ENCODE data around the gene JPT1. TPM values are rescaled to one million over a fixed set of nuclear protein-coding genes. Genes with fewer than 3 reads are reported as not detected.
"Not testable (repeated sequence)": the region's sequence is repeated elsewhere in the genome, so short reads cannot be mapped to it uniquely, and the experiment has no call there.

Gene JPT1
- total RNA-seq, 1 donor from 2014 or later = 23.0 TPM

DNA sequence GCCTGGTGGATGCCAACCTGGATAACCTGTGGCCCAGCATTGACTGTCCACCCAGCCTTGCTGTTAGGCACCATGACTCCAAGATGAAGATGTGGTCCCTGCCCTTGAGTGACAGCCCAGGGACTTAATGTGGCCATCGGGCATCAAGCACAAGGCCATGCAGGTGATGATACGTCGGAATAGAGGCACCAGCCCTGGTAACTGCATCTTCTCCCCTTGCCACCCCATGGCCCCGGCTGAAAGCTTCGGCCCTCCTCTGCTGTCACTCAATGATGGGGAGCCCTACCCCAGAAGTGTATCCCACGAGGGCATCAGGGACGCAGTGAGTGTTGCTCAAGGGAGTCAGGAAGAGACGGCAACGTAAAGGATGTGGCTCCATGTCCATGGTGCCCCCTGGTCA lies 24.7 kb downstream of the JPT1 start:
- H3K27me3 ChIP-seq = no peaks in the 10 kb centered on the region
- no peak for DNase-seq (ENCODE audit: low spot score in 2 of 2)
- no peak overlapping the region for H3K4me3 ChIP-seq
- H3K27ac ChIP-seq = no peak overlapping the region
- H3K4me1 ChIP-seq = peaks cover 0 to 6% of the 10 kb centered on the region in 2 donors
- TF ChIP-seq, protein P1, sequence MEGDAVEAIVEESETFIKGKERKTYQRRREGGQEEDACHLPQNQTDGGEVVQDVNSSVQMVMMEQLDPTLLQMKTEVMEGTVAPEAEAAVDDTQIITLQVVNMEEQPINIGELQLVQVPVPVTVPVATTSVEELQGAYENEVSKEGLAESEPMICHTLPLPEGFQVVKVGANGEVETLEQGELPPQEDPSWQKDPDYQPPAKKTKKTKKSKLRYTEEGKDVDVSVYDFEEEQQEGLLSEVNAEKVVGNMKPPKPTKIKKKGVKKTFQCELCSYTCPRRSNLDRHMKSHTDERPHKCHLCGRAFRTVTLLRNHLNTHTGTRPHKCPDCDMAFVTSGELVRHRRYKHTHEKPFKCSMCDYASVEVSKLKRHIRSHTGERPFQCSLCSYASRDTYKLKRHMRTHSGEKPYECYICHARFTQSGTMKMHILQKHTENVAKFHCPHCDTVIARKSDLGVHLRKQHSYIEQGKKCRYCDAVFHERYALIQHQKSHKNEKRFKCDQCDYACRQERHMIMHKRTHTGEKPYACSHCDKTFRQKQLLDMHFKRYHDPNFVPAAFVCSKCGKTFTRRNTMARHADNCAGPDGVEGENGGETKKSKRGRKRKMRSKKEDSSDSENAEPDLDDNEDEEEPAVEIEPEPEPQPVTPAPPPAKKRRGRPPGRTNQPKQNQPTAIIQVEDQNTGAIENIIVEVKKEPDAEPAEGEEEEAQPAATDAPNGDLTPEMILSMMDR (IDR thresholded peaks at IDR 0.05) = no peak
- no peaks in the 10 kb centered on the region for H3K9me3 ChIP-seq
- H3K36me3 ChIP-seq = peaks cover 0 to 7% of the 10 kb centered on the region in 2 donors
- intact Hi-C loops (cut with DNase I) = no loop called here

DNA sequence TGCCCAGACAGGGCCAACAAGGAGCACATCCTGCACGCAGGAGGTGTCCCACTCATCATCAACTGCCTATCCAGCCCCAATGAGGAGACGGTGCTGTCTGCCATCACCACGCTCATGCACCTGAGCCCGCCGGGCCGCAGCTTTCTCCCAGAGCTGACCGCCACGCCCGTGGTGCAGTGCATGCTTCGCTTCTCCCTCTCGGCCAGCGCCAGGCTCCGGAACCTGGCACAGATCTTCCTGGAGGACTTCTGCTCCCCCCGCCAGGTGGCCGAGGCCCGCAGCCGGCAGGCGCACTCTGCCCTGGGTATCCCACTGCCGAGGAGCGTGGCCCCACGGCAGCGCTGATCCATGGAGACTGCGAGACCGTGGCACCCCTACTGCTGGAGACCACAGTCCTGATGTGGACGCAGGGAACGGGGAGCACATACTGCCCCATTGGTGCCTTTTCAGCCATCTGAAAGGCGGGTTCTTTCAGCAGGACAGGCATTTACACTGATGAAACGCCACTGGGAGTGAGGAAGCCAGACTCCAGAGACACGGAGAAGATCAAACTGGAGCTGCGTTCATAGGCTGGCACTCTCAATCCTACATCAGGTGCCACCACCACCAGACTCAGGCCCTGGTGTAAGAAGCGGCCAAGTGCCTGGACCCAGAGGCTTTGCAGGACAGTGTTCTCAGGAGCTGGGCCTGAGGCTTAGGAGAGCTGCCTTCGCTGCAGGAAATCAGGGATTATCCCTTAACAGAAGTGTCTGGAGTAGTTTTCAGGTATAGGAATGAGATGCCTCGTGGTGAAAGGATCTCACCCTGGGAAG lies 25.4 kb downstream of the JPT1 start:
- intact Hi-C loops (cut with DNase I) = no loop called here

DNA sequence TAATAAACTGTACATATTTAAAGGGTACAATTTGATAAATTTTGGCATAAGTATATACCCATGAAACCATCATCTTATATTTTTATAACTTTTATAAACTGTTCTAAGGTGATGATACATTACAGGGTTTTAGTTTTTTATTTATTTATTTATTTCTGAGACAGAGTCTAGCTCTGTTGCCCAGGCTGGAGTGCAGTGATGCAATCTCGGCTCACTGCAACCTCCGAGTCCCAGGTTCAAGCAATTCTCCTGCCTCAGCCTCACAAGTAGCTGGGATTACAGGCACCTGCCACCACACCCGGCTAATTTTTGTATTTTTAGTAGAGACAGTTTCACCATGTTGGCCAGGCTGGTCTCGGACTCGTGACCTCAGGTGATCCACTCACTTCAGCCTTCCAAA lies 26.4 kb downstream of the JPT1 start:
- DNase-seq (ENCODE audit: low spot score in 2 of 2); H3K27me3 ChIP-seq; H3K9me3 ChIP-seq; H3K27ac ChIP-seq; H3K4me3 ChIP-seq; H3K4me1 ChIP-seq; intact Hi-C loops (cut with DNase I); H3K36me3 ChIP-seq: not testable (repeated sequence)

More for the DNA sequence above, 25.4 kb downstream of the JPT1 start:
- Histone ChIP-seq H3K27me3 (no peaks in the 10 kb centered on the region), H3K36me3 (peaks cover 0 to 7% of the 10 kb centered on the region in 2 donors), H3K4me3 (no peak overlapping the region), H3K4me1 (peaks cover 0 to 6% of the 10 kb centered on the region in 2 donors), H3K9me3 (no peaks in the 10 kb centered on the region), H3K27ac (no peak overlapping the region)
- TF ChIP-seq, protein P1 (IDR thresholded peaks at IDR 0.05) = no peak
- DNase-seq (ENCODE audit: low spot score in 2 of 2) = no peak

DNA sequence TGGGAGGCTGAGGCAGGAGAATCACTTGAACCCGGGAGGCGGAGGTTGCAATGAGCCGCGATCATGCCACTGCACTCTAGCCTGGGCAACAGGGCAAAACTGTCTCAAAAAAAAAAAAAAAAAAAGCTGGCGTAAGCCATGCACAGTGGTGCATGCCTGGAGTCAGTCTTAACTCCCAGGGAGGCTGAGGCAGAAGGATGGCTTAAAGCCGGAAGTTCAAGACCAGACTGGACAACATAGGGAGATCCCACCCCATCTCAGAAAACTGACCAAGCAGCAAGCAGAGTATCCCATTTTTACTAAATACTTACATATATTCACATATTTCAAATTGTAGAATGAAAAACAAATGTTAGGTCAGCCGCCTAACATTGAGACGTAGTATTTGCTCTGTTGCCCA lies 27.4 kb downstream of the JPT1 start:
- Histone ChIP-seq H3K27me3 (no peaks in the 10 kb centered on the region), H3K9me3 (no peaks in the 10 kb centered on the region), H3K27ac (no peak overlapping the region), H3K36me3 (peaks cover 0 to 7% of the 10 kb centered on the region in 2 donors), H3K4me1 (peaks cover 0 to 6% of the 10 kb centered on the region in 2 donors), H3K4me3 (no peak overlapping the region)
- intact Hi-C loops (cut with DNase I) = no loop called here
- TF ChIP-seq, protein P1 (IDR thresholded peaks at IDR 0.05) = no peak
- no peak for DNase-seq (ENCODE audit: low spot score in 2 of 2)

DNA sequence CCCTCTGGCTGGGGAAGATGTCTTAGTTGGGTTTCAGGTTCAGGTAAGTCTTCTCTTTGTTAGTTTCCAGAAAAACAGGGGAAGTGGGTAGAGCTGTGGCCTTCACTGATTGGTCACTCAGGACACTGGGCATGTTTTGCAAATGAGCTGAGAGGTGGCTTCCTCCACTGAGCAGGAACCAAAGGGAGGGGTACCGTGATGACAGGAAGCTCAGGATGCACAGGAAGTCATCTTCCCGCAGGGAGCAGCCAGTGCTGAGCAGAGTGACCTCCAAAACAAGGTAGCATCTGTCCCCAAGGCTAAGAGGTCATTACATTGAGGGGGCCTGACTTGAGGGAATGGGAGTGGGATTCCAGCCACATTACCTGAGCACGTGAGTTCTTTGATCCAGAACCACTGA lies 28.3 kb downstream of the JPT1 start:
- H3K4me3 ChIP-seq = no peak overlapping the region
- peaks cover 0 to 6% of the 10 kb centered on the region in 2 donors for H3K4me1 ChIP-seq
- intact Hi-C loops (cut with DNase I) = no loop called here
- H3K36me3 ChIP-seq = peaks cover 6 to 7% of the 10 kb centered on the region in 2 donors
- TF ChIP-seq, protein P1 (IDR thresholded peaks at IDR 0.05) = no peak
- DNase-seq (ENCODE audit: low spot score in 2 of 2) = no peak
- H3K9me3 ChIP-seq = no peaks in the 10 kb centered on the region
- H3K27ac ChIP-seq = no peak overlapping the region
- H3K27me3 ChIP-seq = no peaks in the 10 kb centered on the region

DNA sequence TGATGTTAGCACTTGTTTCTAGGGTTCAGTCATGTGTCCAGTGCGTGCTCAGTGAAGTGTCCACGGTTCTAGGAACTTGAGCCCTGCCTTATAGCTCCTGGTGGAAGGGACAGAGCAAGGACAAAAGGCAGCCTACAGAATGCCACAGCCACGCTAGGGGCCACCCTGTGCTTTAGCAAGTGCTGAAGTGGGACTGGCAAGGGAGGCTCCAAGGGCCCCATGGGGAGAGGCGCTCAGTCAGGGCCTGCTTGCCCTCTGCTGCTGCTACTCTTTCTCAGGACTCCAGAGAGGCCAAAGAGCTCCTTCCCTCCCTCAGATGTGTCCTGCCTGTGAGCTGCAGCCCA lies 29.5 kb downstream of the JPT1 start:
- DNase-seq (ENCODE audit: low spot score in 2 of 2) = no peak
- TF ChIP-seq, protein P1 (IDR thresholded peaks at IDR 0.05) = no peak
- no peak overlapping the region for H3K27ac ChIP-seq

More for the DNA sequence above, 29.5 kb downstream of the JPT1 start:
- intact Hi-C loops (cut with DNase I) = no loop called here
- no peaks in the 10 kb centered on the region for H3K9me3 ChIP-seq
- no peak overlapping the region for H3K4me3 ChIP-seq
- peaks cover 3 to 10% of the 10 kb centered on the region in 2 donors for H3K36me3 ChIP-seq
- no peaks in the 10 kb centered on the region for H3K4me1 ChIP-seq
- no peaks in the 10 kb centered on the region for H3K27me3 ChIP-seq
